Activated CD8-positive, alpha-beta memory T cell treated with anti-CD3 and anti-CD28 coated beads, Interleukin-2, amount 50 U/mL, for 1 hour (primary cell): ENCODE results near the gene FNTB.

Source experiments
- DNase-seq: peaks from one replicate; pipeline ENCODE4 v3.0.0-alpha.2; 2020; ENCODE audit errors: extremely low read depth

The FNTB gene

GRCh38 chr14:64979336-64980074 lies 7.2 kb upstream of the FNTB start:
- no peak for DNase-seq

GRCh38 chr14:64983439-64984310 lies 3.0 kb upstream of the FNTB start:
- DNase-seq, result no peak

GRCh38 chr14:64987438-64987767 lies 708 bp downstream of the FNTB start:
- no peak for DNase-seq

- DNase-seq, result no peak
Measured at GRCh38 chr14:64990296-64990695, 3.6 kb downstream of the FNTB start.

- DNase-seq, result no peak
Measured at GRCh38 chr14:64990939-64991338, 4.2 kb downstream of the FNTB start.

GRCh38 chr14:64992328-64992885 lies 5.7 kb downstream of the FNTB start:
- DNase-seq, result no peak

- DNase-seq, result no peak
Measured at GRCh38 chr14:64993266-64993930, 6.7 kb downstream of the FNTB start.

GRCh38 chr14:64994540-64994939 lies 7.8 kb downstream of the FNTB start:
- no peak for DNase-seq

GRCh38 chr14:64995291-64995690 lies 8.6 kb downstream of the FNTB start:
- DNase-seq, result no peak

GRCh38 chr14:64997108-64997794 lies 10.6 kb downstream of the FNTB start:
- DNase-seq, result no peak

- no peak for DNase-seq
Measured at GRCh38 chr14:64998455-64998931, 11.8 kb downstream of the FNTB start.

- DNase-seq, result no peak
Measured at GRCh38 chr14:65000898-65001591, 14.3 kb downstream of the FNTB start.

GRCh38 chr14:65001723-65002122 lies 15.0 kb downstream of the FNTB start:
- no peak for DNase-seq

GRCh38 chr14:65002586-65003210 lies 16.0 kb downstream of the FNTB start:
- DNase-seq, result no peak

- no peak for DNase-seq
Measured at GRCh38 chr14:65003394-65003793, 16.7 kb downstream of the FNTB start.

GRCh38 chr14:65006261-65006721 lies 19.6 kb downstream of the FNTB start:
- DNase-seq, result no peak

GRCh38 chr14:65007202-65007601 lies 20.5 kb downstream of the FNTB start:
- DNase-seq, result no peak

- DNase-seq, result no peak
Measured at GRCh38 chr14:65010211-65010931, 23.7 kb downstream of the FNTB start.

- DNase-seq, result no peak
Measured at GRCh38 chr14:65011538-65011937, 24.8 kb downstream of the FNTB start.

- DNase-seq, result no peak
Measured at GRCh38 chr14:65012353-65012752, 25.7 kb downstream of the FNTB start.
